SU-DHL-6 (cell line): ENCODE measurements around the gene MBNL1.
A peak's percentile ranks its signal among the peaks of the same experiment; 100 is the strongest.

Experiments used
- H2AFZ ChIP-seq: fragments of 200-600 bp; sonication (generic); 2 replicates; pipeline ENCODE4 v1.6.1; 2014; ENCODE audit warnings: low read depth, mild to moderate bottlenecking, moderate library complexity, mixed read lengths, antibody characterized with exemption, low read length; ENCODE audit not compliant: severe bottlenecking
- H3F3A ChIP-seq: fragments of 200-600 bp; shearing (Covaris generic); 2 replicates; pipeline ENCODE4 v1.6.0; 2016; ENCODE audit warnings: antibody characterized with exemption, mild to moderate bottlenecking; ENCODE audit not compliant: insufficient read depth
- H3K27ac ChIP-seq: fragments of 200-600 bp; sonication (generic); 2 replicates; pipeline ENCODE4 v1.5.1; 2016; ENCODE audit warnings: low read depth, mild to moderate bottlenecking, low read length, moderate library complexity, mixed read lengths
- H3K27me3 ChIP-seq: fragments of 200-600 bp; sonication (generic), shearing (Covaris generic); 2 replicates; pipeline ENCODE4 v1.6.0; 2014; ENCODE audit warnings: mild to moderate bottlenecking, low read length
- H3K36me3 ChIP-seq: fragments of 200-600 bp; sonication (generic); 2 replicates; pipeline ENCODE4 v1.6.1; 2014; ENCODE audit warnings: mild to moderate bottlenecking, low read length, mixed read lengths
- H3K4me2 ChIP-seq: fragments of 300-600, 200-600 bp; shearing (Covaris generic), sonication (generic); 2 replicates; pipeline ENCODE4 v1.6.0; 2014; ENCODE audit warnings: low read length, low read depth, mild to moderate bottlenecking; ENCODE audit not compliant: poor library complexity, severe bottlenecking
- H3K4me3 ChIP-seq: fragments of 200-600 bp; sonication (generic); 2 replicates; pipeline ENCODE4 v1.5.1; 2014; ENCODE audit warnings: antibody characterized with exemption, low read length, mild to moderate bottlenecking, mixed read lengths; ENCODE audit not compliant: insufficient read depth, poor library complexity, severe bottlenecking
- H3K79me2 ChIP-seq: fragments of 200-600 bp; sonication (generic); 2 replicates; pipeline ENCODE4 v1.6.1; 2014; ENCODE audit warnings: mild to moderate bottlenecking, low read length, moderate library complexity; ENCODE audit not compliant: insufficient read depth
- H3K9ac ChIP-seq: fragments of 200-600 bp; sonication (generic); 2 replicates; pipeline ENCODE4 v1.7.0; 2014; ENCODE audit warnings: mild to moderate bottlenecking, low read length
- H3K9me2 ChIP-seq: fragments of 200-600 bp; sonication (generic); replicated peaks from 2 replicates; pipeline ENCODE4 v1.6.1; 2014; ENCODE audit warnings: low read length; ENCODE audit not compliant: insufficient read depth
- H3K9me3 ChIP-seq: fragments of 200-600 bp; sonication (generic); 2 replicates; pipeline ENCODE4 v1.6.1; 2014; ENCODE audit warnings: low read length, mixed read lengths; ENCODE audit not compliant: insufficient read depth
- H4K20me1 ChIP-seq: fragments of 200-600 bp; sonication (generic); 2 replicates; pipeline ENCODE4 v1.6.1; 2014; ENCODE audit warnings: low read depth, mild to moderate bottlenecking, antibody characterized with exemption, low read length, moderate library complexity, mixed read lengths
- EZH2phosphoT487 ChIP-seq: fragments of 200-600 bp; sonication (generic), shearing (Covaris generic); conservative IDR thresholded peaks from 2 replicates; pipeline ENCODE4 v1.6.1; 2018; ENCODE audit warnings: mild to moderate bottlenecking, antibody characterized with exemption, low read length, moderate library complexity, mixed read lengths
- TF ChIP-seq, protein P1 (sequence below): fragments of 200-600 bp; sonication (generic); IDR thresholded peaks from one replicate; pipeline ENCODE4 v1.5.1; 2017; ENCODE audit warnings: antibody characterized with exemption, mild to moderate bottlenecking, low read length, moderate library complexity; ENCODE audit not compliant: insufficient read depth, poor library complexity, severe bottlenecking

Gene MBNL1

DNA sequence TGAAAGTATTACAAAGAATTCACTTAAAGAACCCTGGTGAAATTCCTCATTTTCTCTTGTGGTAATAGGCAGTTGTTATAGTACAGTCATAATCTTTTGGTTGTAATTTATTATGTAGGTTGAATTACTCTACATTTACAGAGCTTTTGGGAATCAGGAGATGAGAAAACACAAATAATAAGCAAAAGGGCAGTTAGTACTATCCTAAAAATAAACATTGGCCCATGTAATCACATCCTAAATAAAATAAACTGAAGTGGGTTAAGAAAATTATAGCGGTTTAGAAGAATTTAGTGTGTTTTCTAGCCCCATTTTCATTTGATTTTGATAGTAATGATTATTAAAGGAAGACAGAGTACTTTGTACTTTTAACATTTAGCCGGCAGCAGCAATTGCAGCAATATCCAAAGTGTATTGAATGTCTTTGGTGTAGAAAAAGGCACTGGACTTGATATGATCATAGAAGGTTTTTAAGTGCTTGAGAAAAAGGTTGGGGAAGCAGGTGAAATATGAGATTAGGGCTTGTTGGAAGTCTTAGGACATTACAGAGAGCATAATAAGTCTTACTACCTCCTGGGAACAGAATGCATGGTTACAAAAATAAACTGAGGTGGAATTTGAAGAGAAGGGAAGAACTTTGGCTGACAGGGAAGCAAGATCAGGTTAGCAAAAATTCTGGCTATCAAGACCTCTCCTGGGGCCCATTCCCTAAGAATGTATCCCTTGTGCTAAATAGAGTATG lies 79.9 kb downstream of the MBNL1 start:
- H3K9ac ChIP-seq = no peak overlapping the region
- H3K36me3 ChIP-seq = peaks cover 26% of the 10 kb centered on the region
- TF ChIP-seq EZH2phosphoT487 = no peak
- TF ChIP-seq, protein P1, sequence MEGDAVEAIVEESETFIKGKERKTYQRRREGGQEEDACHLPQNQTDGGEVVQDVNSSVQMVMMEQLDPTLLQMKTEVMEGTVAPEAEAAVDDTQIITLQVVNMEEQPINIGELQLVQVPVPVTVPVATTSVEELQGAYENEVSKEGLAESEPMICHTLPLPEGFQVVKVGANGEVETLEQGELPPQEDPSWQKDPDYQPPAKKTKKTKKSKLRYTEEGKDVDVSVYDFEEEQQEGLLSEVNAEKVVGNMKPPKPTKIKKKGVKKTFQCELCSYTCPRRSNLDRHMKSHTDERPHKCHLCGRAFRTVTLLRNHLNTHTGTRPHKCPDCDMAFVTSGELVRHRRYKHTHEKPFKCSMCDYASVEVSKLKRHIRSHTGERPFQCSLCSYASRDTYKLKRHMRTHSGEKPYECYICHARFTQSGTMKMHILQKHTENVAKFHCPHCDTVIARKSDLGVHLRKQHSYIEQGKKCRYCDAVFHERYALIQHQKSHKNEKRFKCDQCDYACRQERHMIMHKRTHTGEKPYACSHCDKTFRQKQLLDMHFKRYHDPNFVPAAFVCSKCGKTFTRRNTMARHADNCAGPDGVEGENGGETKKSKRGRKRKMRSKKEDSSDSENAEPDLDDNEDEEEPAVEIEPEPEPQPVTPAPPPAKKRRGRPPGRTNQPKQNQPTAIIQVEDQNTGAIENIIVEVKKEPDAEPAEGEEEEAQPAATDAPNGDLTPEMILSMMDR = no peak
- H3K4me2 ChIP-seq = no peak overlapping the region
- no peak overlapping the region for H2AFZ ChIP-seq
- no peak overlapping the region; the same call in 1 of the 2 replicates for H3K27ac ChIP-seq
- H4K20me1 ChIP-seq = peaks cover 8% of the 10 kb centered on the region; the same call in 1 of the 2 replicates
- peaks cover 41% of the 10 kb centered on the region for H3F3A ChIP-seq
- H3K4me3 ChIP-seq = no peak overlapping the region
- H3K27me3 ChIP-seq = no peaks in the 10 kb centered on the region
- peaks cover 100% of the 10 kb centered on the region for H3K79me2 ChIP-seq
- no peaks in the 10 kb centered on the region for H3K9me2 ChIP-seq
- H3K9me3 ChIP-seq = no peaks in the 10 kb centered on the region

DNA sequence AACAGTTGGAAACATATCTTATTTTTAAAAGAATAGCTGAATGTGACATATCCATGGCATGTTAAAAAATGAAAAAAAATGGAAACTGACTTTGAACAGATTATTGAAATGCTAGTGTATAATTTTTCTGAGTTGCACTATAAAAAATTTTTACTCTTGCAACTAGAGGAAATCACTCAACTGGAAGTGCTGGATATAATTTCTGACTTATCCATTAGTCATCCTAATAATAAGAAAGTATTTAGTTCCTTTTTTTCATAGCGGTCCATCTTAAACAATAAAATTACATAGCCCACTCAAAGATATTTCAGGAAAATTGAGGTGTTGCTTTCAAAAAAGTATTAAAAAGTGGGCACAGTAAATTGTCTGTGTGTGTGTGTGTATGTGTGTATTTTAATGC lies 80.7 kb downstream of the MBNL1 start:
- H3K27me3 ChIP-seq = no peaks in the 10 kb centered on the region
- H3K4me2 ChIP-seq = peak overlapping the region; percentile 20
- TF ChIP-seq, protein P1 = no peak
- no peak for TF ChIP-seq EZH2phosphoT487
- H3K4me3 ChIP-seq = no peak overlapping the region
- H3K9me3 ChIP-seq = no peaks in the 10 kb centered on the region
- no peak overlapping the region for H2AFZ ChIP-seq
- peaks cover 36% of the 10 kb centered on the region for H3F3A ChIP-seq
- H3K9me2 ChIP-seq = no peaks in the 10 kb centered on the region
- H3K9ac ChIP-seq = no peak overlapping the region
- peaks cover 100% of the 10 kb centered on the region for H3K79me2 ChIP-seq
- H3K27ac ChIP-seq = peak overlapping the region; percentile 17; the same call in 1 of the 2 replicates
- peaks cover 20% of the 10 kb centered on the region for H3K36me3 ChIP-seq
- H4K20me1 ChIP-seq = peaks cover 8% of the 10 kb centered on the region; the same call in 1 of the 2 replicates

DNA sequence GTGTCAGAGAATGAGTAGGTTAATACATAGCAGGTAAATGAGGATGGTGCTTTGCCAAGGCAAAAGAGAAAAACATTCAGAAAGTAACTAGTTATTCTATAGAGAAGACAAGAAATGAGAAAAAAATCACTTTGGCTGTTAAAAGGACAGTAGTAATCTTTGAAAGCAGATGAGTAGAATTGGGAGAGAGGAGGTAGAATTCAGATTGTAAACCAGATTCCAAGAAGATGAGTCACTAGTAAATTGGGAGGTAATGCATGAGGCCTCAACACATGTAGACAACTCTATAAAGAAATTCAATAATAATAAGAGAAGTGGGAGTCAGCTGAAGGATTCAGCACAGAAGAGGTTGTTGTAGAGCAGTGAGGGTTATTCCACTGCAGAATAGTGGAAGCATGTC lies 81.4 kb downstream of the MBNL1 start:
- peaks cover 39% of the 10 kb centered on the region for H3F3A ChIP-seq
- no peak overlapping the region for H3K9ac ChIP-seq
- peaks cover 24% of the 10 kb centered on the region for H3K36me3 ChIP-seq
- H3K9me2 ChIP-seq = no peaks in the 10 kb centered on the region
- H3K27me3 ChIP-seq = no peaks in the 10 kb centered on the region
- H4K20me1 ChIP-seq = peaks cover 13% of the 10 kb centered on the region; the same call in 1 of the 2 replicates
- peak overlapping the region; percentile 17; the same call in 1 of the 2 replicates for H3K27ac ChIP-seq
- no peak overlapping the region for H3K4me3 ChIP-seq
- peak overlapping the region; percentile 20 for H3K4me2 ChIP-seq
- no peak overlapping the region for H2AFZ ChIP-seq
- no peak for TF ChIP-seq EZH2phosphoT487
- TF ChIP-seq, protein P1 = no peak
- H3K9me3 ChIP-seq = no peaks in the 10 kb centered on the region
- peaks cover 100% of the 10 kb centered on the region for H3K79me2 ChIP-seq
